Activated naive CD8-positive, alpha-beta T cell treated with anti-CD3 and anti-CD28 coated beads, Interleukin-2, amount 50 U/mL, for 16 hours (primary cell): ENCODE measurements around the gene TBXAS1.
"Not testable (repeated sequence)": the region's sequence is repeated elsewhere in the genome, so short reads cannot be mapped to it uniquely, and the experiment has no call there.

Source experiments
- DNase-seq: peaks from one replicate; pipeline ENCODE4 v3.0.0-alpha.2; 2020; ENCODE audit warnings: low read depth, low spot score

The TBXAS1 gene

DNA sequence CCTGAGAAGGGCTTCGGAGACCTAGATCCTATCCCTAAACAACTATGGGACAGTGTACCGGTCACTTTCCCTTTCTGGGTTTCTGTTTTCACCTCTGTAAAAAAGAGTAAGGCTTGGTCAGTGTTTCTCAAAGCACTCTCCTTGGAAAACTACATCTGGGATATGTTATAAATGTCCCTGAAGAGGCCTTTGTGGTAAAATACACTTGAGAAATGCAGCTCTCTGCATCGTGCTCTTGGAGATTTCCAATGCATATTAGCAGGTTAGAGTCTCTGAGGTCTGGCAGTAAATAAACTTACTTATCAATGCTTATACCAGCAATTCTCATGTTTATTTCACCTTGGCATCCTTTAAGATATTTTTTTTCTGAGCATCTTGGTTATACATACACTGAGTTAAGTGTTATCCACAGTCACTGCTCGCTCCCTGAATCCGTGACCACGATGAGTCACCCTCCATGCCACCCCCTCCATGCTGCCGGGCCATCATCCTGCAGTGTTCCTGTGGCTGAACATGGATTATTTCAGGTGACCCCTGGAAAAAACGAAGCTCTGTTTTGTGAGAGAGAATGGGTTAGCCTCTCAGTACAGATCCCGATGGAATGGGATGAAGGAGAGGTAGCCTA lies 3.3 kb upstream of the TBXAS1 start:
- no peak for DNase-seq

DNA sequence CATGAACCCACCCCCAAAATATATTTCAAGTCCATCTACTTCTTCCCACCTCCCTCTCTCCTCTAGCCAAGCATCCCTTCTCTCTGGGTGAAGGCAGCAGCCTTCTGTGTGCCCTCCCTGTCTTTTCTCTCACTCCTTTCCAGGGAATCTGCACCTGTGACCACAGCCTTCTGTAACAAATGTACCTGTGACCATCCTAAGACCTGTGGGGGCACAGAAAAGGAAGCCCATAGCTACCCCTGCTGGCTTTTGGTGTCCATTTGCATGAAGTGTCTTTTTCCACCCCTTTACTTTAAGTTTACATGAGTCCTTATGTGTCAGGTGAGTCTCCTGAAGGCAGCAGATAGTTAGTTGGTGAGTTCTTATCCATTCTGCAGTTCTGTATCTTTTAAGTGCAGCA lies 2.0 kb upstream of the TBXAS1 start:
- DNase-seq, result no peak

DNA sequence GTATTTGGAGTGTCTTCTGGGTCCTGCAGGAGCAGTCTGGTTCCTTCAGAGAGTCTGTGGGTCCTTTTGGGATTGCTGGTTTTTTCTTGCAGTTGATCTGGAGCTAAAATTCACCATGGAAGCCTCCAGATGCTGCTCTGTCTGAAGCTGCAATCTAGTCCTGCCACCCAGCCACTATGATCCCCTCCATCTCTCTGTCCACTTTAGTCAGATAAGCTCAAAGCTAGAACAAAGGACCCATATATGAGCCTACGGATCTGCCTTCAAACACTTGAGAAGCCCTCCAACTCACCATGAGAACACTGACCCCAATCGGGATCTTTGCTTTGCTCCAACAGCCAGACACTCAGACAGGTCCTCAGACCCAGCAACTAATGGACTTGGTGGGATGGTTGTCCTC lies 618 bp upstream of the TBXAS1 start:
- DNase-seq, result no peak

DNA sequence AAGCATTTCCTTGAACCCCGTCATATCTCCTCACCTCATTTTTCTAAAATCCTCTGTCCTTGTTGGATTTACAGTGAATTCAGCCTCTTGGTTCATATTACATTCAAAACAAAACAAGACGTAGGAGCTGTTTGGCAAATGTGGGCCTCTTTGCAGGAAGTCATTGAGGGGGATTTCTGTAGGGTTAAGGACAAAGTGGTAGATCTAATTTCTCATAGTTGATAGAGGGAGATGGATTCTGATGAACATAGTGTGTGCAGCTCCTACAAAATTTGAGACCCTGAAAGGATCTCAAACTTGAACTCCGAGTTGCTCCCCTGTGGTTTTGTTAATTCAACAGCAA lies 682 bp downstream of the TBXAS1 start:
- no peak for DNase-seq

DNA sequence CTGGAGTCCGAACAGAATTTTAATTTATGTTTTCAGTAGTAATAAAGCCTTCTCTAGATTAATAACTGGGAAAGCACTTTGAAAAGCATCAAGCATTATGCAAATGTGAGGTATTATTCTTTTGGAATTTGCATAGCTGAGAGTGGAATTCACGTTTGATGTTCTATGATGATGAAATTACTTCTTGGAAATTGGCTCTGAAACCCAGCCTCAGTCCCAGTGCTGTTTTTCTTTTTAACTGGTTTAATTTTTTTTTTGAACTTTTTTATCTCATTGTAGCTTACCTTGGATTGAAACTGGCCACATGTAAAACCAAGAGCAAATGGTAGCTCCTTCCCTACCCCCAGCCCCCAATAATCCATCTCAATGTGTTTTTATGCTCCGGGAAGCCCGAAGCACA lies 1.2 kb downstream of the TBXAS1 start:
- DNase-seq, result no peak

DNA sequence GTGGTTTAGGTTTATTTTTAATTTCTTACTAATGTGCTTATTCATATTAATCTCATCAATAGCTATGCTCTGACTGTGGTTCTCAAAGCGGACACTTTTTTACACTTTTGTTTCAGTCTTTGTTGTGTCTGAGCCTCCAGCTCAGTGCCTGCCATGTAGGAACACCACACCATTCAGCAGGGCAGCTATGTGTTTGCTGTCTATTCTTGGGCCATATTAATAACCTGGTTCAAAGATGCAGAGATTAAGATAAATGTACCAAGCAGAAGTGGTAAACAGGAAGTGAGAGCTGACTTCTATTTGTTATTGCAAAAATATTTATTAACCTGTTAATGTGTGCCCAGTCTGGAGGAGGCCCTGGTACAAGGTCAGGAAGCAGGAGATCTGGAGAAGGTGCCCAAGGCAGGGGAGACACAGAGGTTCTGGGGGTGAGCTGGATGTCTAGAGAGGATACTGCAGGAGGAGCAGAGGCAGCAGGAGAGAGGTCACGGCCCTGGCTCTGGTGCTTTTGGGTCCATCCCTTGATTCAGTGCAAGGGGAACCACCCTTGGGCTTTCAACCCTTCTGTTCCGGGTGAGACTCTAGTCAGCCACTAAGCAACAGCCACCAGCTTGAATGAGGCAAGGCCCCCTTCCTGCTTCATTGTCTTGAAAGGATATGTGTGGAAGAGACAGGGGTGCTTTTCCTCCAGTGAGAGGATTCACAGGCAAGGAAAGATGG lies 1.9 kb downstream of the TBXAS1 start:
- DNase-seq, result no peak

DNA sequence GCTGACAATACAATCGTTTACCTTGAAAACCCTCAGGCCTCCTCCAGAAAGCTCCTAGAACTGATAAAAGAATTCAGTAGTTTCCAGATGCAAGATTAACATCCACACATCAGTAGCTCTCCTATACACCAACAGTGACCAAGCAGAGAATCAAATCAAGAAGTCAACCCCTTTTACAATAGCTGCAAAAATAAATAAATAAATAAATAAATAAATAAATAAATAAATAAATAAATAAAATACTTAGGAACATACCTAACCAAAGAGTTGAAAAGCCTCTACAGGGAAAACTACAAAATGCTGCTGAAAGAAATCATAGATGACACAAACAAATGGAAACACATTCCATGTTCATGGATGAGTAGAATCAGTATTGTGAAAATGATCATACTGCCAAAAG lies 6.8 kb downstream of the TBXAS1 start:
- DNase-seq, result not testable (repeated sequence)

DNA sequence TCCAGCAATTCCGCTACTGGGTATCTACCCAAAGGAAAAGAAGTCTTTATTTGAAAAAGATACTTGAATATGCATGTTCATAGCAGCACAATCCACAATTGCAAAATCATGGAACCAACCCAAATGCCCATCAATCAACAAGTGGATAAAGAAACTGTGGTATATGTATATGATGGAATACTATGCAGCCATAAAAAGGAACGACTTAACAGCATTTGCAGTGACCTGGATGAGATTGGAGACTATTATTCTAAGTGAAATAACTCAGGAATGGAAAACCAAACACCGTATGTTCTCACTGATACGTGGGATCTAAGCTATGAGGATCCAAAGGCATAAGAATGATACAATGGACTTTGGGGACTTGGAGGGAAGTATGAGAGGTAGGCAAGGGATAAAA lies 8.2 kb downstream of the TBXAS1 start:
- DNase-seq, result not testable (repeated sequence)

DNA sequence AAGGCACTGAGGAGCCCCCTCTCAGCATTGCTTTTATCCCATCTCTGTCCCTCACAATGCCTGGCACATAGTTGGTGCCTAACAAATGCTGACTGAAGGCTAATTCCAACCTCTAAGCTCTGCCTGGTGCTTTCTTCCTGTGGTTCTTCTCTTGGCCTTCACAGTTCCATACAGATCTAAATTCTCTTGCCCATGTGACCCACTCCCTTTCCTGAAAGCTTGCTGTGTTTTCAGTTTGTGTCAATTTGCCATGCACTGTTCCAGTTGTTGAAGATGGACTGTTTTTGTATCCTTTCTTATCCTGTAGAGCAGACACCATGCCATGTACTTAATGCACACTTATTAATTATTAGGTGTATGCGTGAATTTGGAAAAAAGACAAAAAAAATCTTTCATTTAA lies 9.2 kb downstream of the TBXAS1 start:
- DNase-seq, result no peak

DNA sequence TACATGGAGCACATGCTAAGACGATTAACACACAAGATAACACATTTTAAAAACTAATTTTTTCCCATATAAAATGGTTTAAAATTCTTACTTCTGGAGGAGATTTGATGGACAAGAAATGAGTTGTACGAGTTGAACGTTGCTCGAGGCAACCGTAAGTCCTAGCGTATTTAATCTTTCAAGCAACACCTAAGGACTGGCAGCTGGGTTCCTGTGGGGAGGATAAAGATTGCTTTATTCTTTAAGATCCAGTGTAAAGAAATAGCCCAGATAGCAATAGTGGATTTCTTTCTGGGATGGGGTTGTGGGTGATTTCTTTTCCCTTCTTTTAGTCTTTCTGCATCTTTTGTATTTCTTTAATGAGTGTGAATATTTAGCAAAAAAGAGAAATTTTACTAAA lies 9.8 kb downstream of the TBXAS1 start:
- no peak for DNase-seq

DNA sequence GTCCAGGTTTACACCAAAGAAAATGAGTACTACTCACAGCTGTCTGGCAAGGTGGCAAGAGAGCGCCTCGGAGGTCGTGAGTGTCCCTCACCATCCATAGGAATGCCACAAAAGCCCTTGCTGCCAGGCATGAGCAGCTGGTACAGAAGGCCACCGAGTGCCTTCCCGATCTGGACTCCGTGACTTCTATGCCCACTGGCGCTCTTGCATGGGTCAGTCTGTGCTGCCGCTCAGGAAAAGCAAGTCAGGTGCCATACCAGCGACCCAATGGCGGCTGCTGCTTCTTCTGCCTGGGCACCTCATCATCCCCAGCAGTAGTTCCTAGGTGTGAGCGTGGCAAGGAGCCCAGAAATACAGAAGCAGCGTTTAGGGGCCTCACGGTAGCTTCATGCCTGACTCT lies 11.7 kb downstream of the TBXAS1 start:
- DNase-seq, result no peak

DNA sequence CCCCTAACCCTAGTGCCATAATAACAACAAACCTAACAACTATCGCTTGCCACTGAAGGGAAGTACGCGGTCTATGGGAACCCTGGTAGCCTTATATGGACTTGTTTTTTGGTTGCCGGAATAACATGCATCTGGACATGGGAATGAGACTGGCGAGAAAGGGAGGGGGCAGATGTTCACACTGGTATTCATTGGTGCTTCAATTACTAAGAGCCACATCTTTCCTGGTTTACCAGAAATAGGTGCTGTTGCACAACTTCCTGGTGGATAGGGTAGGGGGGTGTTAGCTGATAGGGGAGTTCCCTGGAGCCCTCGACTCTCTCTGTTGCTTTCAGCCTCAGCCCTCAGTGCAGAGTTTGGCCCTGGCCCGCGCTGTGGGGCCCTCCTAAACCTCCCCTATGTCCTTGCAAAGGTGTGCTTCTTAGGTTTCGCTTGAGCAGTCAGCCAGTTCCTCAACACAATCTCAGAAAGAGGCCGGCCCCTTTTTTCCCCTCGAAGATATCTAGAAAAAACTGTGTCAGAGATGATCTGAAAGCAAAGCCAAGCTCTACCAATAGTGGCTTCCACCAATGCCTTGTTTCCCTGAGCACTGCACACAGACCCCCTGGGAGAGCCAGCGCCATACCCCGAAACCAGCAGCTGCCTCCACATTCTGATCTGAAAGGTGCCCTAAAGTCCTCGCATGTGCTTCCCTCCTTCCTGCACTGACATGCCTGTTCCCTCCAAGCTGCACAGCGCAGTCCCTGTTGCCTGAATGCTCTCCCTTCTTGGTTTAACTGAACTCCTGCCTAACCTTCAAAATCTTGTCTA lies 13.5 kb downstream of the TBXAS1 start:
- no peak for DNase-seq

DNA sequence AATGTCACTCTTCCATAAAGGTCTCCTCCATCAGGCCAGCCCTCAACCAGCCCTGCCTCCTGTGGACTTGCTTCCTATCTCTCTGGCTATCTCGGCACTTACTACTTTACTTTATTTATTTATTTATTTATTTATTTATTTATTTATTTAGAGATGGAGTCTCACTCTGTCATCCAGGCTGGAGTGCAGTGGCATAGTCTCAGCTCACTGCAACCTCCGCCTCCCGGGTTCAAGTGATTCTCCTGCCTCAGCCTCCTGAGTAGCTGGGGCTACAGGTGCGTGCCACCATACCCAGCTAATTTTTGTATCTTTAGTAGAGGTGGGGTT lies 14.1 kb downstream of the TBXAS1 start:
- DNase-seq, result not testable (repeated sequence)

DNA sequence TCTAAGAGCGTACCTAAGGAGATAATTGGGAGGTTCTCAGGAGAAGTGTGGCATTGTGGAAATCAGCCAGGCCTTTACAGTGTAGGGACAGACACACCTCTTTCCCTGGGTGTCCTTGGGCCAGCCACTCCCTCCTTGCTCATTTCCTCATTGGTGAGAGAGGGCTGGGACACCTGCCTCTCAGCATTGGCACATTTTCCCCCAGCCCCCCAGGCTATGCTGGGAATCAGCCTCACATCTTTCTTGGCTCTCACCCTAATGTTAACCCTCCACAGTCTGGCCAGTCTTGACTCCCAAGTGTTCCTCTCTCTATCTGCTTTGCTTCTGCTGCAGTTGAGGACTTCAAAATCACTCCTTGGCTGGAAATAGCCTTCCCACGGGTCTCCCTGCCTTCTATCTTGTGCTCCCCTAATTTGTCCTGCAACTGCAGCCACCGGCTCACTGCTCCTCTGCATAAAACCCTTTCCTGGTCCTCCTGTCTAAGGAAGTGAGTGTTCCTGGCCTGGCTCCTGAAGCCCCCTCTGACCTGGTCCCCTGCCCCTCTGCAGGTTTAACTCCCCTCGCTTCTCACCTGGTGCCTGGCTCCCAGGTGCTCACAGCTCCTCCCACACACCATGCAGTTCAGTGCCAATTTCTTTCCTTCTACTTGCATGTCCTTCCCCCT lies 15.8 kb downstream of the TBXAS1 start:
- DNase-seq, result no peak

DNA sequence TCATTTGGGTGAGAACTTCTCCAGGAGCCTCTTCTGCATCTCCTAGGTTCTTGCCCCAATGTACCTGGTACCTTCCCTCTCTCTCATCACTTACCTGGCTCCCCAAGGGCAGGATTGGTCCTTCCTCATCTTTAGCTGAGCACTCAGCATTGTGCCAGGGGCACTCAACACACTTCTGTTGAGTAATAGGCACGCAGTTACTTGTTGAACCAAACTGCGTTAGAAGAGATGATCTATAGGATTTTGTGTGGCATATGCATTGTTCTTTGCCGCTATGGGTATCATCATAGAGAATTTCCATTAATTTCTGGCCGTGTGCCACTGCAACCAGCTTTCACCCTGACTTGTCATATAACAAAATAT lies 16.4 kb downstream of the TBXAS1 start:
- DNase-seq, result no peak

DNA sequence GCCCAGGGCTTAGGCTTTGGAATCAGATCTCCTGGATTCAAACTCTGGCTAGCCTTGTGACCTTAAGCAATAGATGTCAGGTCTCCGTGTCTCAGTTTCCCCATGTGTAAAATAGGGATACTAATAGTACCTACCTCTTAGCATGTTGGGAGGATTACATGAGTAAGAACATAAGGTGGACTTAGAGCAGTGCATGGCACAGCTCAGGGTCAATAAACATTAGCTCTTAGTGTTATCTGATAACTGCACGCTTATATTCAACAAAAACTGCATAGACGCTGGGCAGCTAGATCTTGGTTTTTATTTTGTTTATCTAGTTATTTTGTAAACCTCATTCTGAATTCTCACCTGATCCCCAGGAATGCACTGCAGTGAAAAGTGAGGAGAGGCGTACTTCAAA lies 17.2 kb downstream of the TBXAS1 start:
- no peak for DNase-seq

DNA sequence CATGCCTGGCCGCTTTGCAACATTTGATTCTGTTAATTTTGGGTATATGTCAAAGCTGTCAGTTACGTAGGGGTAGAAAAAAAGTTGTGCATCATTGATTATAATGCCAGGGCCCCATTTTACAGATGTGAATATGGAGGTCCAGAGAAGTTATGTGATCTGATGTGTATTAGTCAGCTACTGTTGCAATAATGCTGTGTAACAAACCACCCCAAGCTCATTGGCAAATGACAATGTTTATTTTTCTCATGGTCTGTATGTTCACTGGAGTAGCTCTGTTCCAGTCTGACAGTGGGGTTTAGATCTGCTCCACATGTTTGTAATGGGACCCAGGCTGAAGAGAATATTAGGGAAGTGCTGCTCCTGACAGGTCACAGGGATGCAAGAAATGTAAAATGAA lies 19.2 kb downstream of the TBXAS1 start:
- DNase-seq, result no peak

DNA sequence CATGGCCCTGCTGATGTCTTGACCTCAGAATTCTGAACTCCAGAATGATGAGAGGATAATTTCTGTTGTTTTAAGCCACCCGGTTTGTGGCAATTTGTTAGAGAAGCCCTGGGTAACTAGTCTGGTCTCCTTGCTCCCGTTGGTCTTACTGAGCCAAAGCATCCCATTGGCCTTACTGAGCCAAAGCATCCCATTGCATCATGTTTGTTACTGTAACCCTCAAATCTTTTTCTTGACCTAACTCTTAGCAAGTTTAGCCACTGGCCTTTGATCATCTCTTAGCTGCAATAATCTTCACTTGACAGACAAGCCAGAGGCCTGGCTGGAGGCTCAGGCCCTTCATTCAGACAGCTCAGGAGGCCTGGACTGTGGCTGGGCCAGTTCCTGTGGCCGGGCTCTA lies 21.8 kb downstream of the TBXAS1 start:
- DNase-seq, result no peak

DNA sequence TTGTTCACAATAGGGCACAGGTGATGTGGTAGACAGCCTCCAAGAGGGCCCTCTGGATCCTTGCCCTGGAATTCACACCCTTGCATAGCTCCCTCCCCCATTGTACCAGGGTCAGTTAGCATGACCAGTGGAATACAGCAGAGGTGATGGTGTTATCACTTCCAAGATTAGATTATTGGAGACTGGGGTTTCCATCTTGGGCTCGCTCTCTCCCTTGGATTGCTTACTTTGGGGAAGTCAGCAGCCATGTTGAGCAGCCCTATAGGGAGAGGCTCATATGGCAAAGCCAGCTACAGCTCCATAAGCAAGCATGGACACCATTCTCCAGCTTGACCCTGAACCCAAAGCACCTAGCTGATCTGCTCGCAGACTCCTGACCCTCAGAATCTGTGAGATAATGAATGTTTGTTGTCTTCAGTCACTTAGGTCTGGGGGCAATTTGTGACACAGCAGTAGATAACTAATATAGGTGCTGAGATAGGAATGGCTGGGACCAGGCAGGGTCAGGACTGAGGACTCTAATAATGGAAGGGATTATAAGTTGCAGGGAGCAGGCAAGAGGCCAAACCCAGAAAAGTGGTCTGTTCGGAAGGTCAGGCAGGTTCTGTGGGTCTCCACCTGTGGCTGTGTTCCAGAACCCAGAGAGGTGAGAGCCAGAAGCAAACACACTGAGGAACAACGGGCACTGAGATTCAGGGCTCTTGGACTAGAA lies 22.9 kb downstream of the TBXAS1 start:
- no peak for DNase-seq

DNA sequence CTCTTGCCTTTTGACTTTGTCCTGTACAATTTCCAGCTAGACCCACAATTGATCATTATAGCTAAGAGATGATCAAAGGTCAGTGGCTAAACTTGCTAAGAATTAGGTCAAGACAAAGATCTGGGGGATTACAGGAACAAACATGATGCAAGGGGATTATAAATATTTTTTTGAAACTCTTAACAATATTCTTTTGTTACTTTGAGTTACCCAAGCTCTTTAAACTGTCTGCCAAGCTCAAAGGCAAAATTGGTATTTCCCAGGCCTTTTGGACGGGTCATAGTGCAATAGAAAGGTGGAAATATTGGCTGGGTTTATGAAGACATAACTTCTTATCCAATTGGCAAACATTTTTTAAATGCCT lies 23.4 kb downstream of the TBXAS1 start:
- no peak for DNase-seq

DNA sequence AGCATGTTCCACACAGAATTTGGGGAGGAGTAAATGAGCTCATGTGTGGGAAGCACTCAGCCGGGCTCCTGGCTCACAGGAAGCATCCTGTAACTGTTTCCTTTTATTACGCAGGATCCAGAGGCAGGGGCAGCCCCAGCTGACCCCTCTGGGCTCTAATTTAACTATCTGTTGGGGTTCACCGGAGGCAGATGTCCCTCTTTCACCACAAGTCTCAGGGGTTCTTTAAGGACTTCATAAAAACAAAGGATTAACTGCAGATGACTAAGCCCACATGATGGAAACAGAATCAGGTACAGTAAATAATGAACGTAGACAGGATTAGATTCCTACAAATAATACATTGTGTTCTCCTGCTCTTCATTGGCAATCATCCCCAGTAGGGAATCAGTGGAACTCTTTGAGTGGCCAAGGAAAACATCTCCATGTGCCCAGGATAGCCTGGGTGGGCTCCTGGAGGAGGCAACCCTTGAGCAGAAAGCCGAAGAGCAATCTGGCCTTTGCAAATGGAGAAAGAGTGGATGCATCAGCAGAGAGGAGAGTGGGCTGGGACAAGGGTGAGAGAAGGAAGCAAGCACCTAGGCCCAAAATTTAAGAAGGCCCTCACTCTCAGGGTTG lies 24.6 kb downstream of the TBXAS1 start:
- no peak for DNase-seq

DNA sequence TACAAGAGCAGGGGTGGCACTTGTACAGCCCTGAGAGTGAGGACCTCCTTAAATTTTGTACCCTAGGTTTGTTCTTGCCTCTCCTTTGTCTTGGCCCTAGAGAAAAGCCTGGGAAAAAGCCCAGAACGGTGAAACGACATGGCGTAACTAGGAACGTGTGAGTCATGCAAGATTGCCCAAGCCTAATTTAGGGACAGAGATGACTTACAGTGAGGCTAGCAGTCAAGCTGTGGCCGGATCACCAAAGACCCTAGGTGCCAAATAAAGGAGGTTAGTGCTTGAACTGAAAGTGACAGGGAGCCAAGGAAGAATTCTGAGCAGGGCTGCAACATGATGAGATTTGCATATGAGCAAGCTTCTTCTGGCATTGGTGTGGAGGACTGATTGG lies 25.1 kb downstream of the TBXAS1 start:
- DNase-seq, result no peak
